GM12878 (cell line): Measurements from ENCODE around the gene BORCS5. TPM values are rescaled to one million over a fixed set of nuclear protein-coding genes. Genes with fewer than 3 reads are reported as not detected.

Experiments used
- ATAC-seq: fragments of 200-7000 bp; cut with Tn5 transposase; 3 replicates; pipeline ENCODE4 v1.9.1; 2020; ENCODE audit warnings: mild to moderate bottlenecking, moderate library complexity
- BruUV-seq: library from RNA; stranded (reverse); fragments of 400-500 nt; replicated peaks from 2 replicates; lab custom pipeline; 2021; lab: Mats Ljungman, UMichigan
- CTCF ChIA-PET: fragments of 300-600 bp; sonication (Branson Sonifier 250); formaldehyde crosslinking; extraction: SDS; loops from one replicate; lab custom pipeline; 2021; ENCODE audit warnings: inconsistent platforms; lab: Yijun Ruan, JAX
- POLR2A ChIA-PET: fragments of 350-600 bp; formaldehyde crosslinking; extraction: SDS; loops from one replicate; lab custom pipeline; 2021; ENCODE audit warnings: inconsistent platforms; lab: Charles Lee
- RAD21 ChIA-PET: fragments of 300-600 bp; sonication (Branson Sonifier 250); formaldehyde crosslinking; loops from one replicate; lab custom pipeline; 2023; ENCODE audit warnings: antibody characterized with exemption; ENCODE audit not compliant: unreplicated experiment; lab: Charles Lee
- SMC1A ChIA-PET: fragments of 300-600 bp; sonication (Branson Sonifier 250); formaldehyde crosslinking; loops from one replicate; lab custom pipeline; 2023; ENCODE audit not compliant: unreplicated experiment, uncharacterized antibody; lab: Charles Lee
- DNase-seq: peaks from one replicate; pipeline ENCODE4 v3.0.0-alpha.2; 2011; ENCODE audit warnings: low read depth, low spot score
- FAIRE-seq: peaks from 3 replicates; lab custom pipeline; 2011; peaks lifted over from hg19 to GRCh38; lab: Jason Lieb, UNC
- H2AFZ ChIP-seq: 2 replicates; pipeline ENCODE4 v1.6.0; 2011; ENCODE audit warnings: low read depth, low read length, control low read depth; ENCODE audit not compliant: control insufficient read depth
- H3K27ac ChIP-seq: 2 replicates; pipeline ENCODE4 v1.5.1; 2011; ENCODE audit warnings: control low read depth; ENCODE audit not compliant: control insufficient read depth, insufficient read depth
- H3K27me3 ChIP-seq, 2 experiments: replicated peaks in 1 of 2; 2 replicates each; pipeline versions ENCODE4 v1.6.0 to v1.6.1; 2011; ENCODE audit warnings: low read length in 1 of 2; ENCODE audit not compliant: control insufficient read depth in 2 of 2, insufficient read depth in 2 of 2
- H3K36me3 ChIP-seq, 2 experiments: 2 replicates each; pipeline ENCODE4 v1.5.1; 2011; ENCODE audit warnings: low read length in 1 of 2; ENCODE audit not compliant: control insufficient read depth in 2 of 2, insufficient read depth in 2 of 2
- H3K4me1 ChIP-seq: 2 replicates; pipeline ENCODE4 v1.6.1; 2011; ENCODE audit warnings: mild to moderate bottlenecking, low read length, moderate library complexity, mixed read lengths; ENCODE audit not compliant: control insufficient read depth, insufficient read depth
- H3K4me2 ChIP-seq: 2 replicates; pipeline ENCODE4 v1.6.0; 2011; ENCODE audit warnings: control low read depth; ENCODE audit not compliant: control insufficient read depth, insufficient read depth
- H3K4me3 ChIP-seq: fragments of 200-600 bp; sonication (generic); 2 replicates; pipeline ENCODE4 v1.5.1; 2016
- H3K79me2 ChIP-seq: 2 replicates; pipeline ENCODE4 v1.6.0; 2011; ENCODE audit warnings: low read length; ENCODE audit not compliant: control insufficient read depth, insufficient read depth
- H3K9ac ChIP-seq: 2 replicates; pipeline ENCODE4 v1.8.0; 2011; ENCODE audit warnings: low read length, control low read depth, mixed read lengths; ENCODE audit not compliant: control insufficient read depth, insufficient read depth
- H3K9me3 ChIP-seq: replicated peaks from 3 replicates; pipeline ENCODE4 v1.5.1; 2011; ENCODE audit warnings: mild to moderate bottlenecking, low read length; ENCODE audit not compliant: control insufficient read depth, insufficient read depth
- H4K20me1 ChIP-seq: 2 replicates; pipeline ENCODE4 v1.6.0; 2011; ENCODE audit not compliant: control insufficient read depth, insufficient read depth
- EZH2 ChIP-seq: IDR thresholded peaks from 2 replicates; pipeline ENCODE4 v1.6.1; 2012; ENCODE audit warnings: low read depth, mild to moderate bottlenecking, control low read depth, inconsistent platforms, low read length, borderline replicate concordance; ENCODE audit not compliant: control insufficient read depth
- MAX ChIP-seq: IDR thresholded peaks from 2 replicates; pipeline ENCODE4 v1.6.1; 2012; ENCODE audit warnings: low read depth, low read length, improper control_type of control experiment
- NBN ChIP-seq: fragments of 450-650 bp; IDR thresholded peaks from 2 replicates; pipeline ENCODE4 v1.6.1; 2016
- ZBTB4 ChIP-seq: fragments of 450-650 bp; formaldehyde crosslinking; IDR thresholded peaks from 2 replicates; pipeline ENCODE4 v1.4.0; 2022; ENCODE audit warnings: mild to moderate bottlenecking, moderate library complexity
- ZNF217 ChIP-seq: fragments of 450-650 bp; IDR thresholded peaks from 2 replicates; pipeline ENCODE4 v1.6.1; 2017; ENCODE audit warnings: antibody characterized with exemption, mild to moderate bottlenecking
- WGBS: methylation state at CpG from one replicate; pipeline ENCODE4 v1.1.6; 2016; ENCODE audit warnings: low lambda C conversion rate; ENCODE audit not compliant: insufficient replicate concordance, insufficient coverage; ENCODE audit errors: missing lambda C conversion rate; 5-methylcytosine and 5-hydroxymethylcytosine counted together
- in situ Hi-C: fragments of 300-500 bp; cut with MboI; formaldehyde crosslinking; loops from 9 replicates; pipeline ENCODE4 v1.14.3; 2018; ENCODE audit warnings: mixed read lengths
- intact Hi-C: fragments of 100-400 bp; cut with micrococcal nuclease; formaldehyde crosslinking; loops from one replicate; pipeline ENCODE4 v1.14.2; 2022; ENCODE audit not compliant: unreplicated experiment
- polyA plus RNA-seq, 11 experiments: library from polyadenylated mRNA; depleted of rRNA in 4 of 11; unstranded in 6 of 11; stranded (reverse) in 5 of 11; fragments of >200 nt; fragmentation: Nextera tagmentation in 4 of 11; fragmentation: Illumina TruSeq in 1 of 11; extraction: Ambion mirVana in 4 of 11; extraction: Trizol in 1 of 11; gene quantifications; 1 replicate in 1 of 11; 2 replicates in 10 of 11; pipeline versions ENCODE4 v1.2.1 to v1.2.3, GENCODE V29; 2011 to 2016; ENCODE audit warnings: inconsistent platforms in 2 of 11, missing spikeins in 2 of 11, low read depth in 1 of 11
- total RNA-seq, 4 experiments: library from RNA; depleted of rRNA in 3 of 4; stranded (reverse); fragments of >200 nt in 3 of 4; fragmentation: Illumina TruSeq in 1 of 4; extraction: Trizol in 1 of 4; gene quantifications; 2 replicates each; pipeline versions ENCODE4 v1.2.1 to v1.2.3, GENCODE V29; 2013 to 2021

The BORCS5 gene
- total and polyA plus RNA-seq, 10 of the 15 experiments (the other 5 are each of a cell fraction or from before 2014, with no cell fraction given) = 1.4 to 39.7 (median 16.1) TPM

GRCh38 chr12:12446786-12447185 is 89.9 kb downstream of the BORCS5 start (continued):
- no peak for TF ChIP-seq ZBTB4 (CRISPR knock-in tag)

- ChIA-PET SMC1A (no interaction called here), CTCF (interaction anchor here (1.1 to 2.8 kb wide), 2 partner anchors 8 to 208 kb away, joined by 4 to 7 read pairs; no protein-coding TSS in a partner anchor), RAD21 (interaction anchor here (0.6 kb wide), 1 partner anchor 61 kb away, joined by 3 read pairs; no protein-coding TSS in a partner anchor), POLR2A (interaction anchor here (1.3 to 1.5 kb wide), 2 partner anchors 12 to 13 kb away, joined by 3 to 4 read pairs; no protein-coding TSS in a partner anchor)
- no peak for TF ChIP-seq NBN
- no peak for TF ChIP-seq ZNF217
- TF ChIP-seq EZH2 = no peak
- TF ChIP-seq MAX = no peak
- H4K20me1 ChIP-seq = no peaks in the 10 kb centered on the region
- no peaks in the 10 kb centered on the region for H3K79me2 ChIP-seq
- intact Hi-C loops (no loop called here), in situ Hi-C loops (no loop called here)
- no peak overlapping the region for H2AFZ ChIP-seq
- no peak overlapping the region for H3K4me2 ChIP-seq
- H3K27ac ChIP-seq = no peak overlapping the region
- FAIRE-seq (no peak), DNase-seq (no peak), ATAC-seq (no peak)
- WGBS = 88% methylated on average over 8 of the region's 8 CpGs
- no peaks in the 10 kb centered on the region for H3K27me3 ChIP-seq
- H3K36me3 ChIP-seq = no peaks in the 10 kb centered on the region
- no peaks in the 10 kb centered on the region for H3K9me3 ChIP-seq
- no peak overlapping the region for H3K4me3 ChIP-seq
- no TSS peak for BruUV-seq
- no peaks in the 10 kb centered on the region for H3K4me1 ChIP-seq
- no peak overlapping the region for H3K9ac ChIP-seq
Measured at GRCh38 chr12:12447236-12447635, 90.4 kb downstream of the BORCS5 start.
